Astrocyte of the spinal cord (primary cell): Measurements from ENCODE around the gene GTPBP4.
"Not testable (repeated sequence)": the region's sequence is repeated elsewhere in the genome, so short reads cannot be mapped to it uniquely, and the experiment has no call there.

Source experiments
- DNase-seq: peaks from one replicate; pipeline ENCODE4 v3.0.0; 2011; ENCODE audit warnings: low read depth, low spot score
- H3K4me3 ChIP-seq: 2 replicates; pipeline ENCODE4 v1.5.1; 2011; ENCODE audit warnings: low read depth, mild to moderate bottlenecking, low read length, moderate library complexity
- in situ Hi-C: cut with HindIII; loops from 2 replicates; pipeline ENCODE4 v1.10.0; 2017; ENCODE audit warnings: low sequenced_read_pairs
- TF ChIP-seq, protein P1 (sequence below): IDR thresholded peaks from 2 replicates; pipeline ENCODE4 v1.5.1; 2012; ENCODE audit warnings: low read depth, mild to moderate bottlenecking, low read length, inconsistent platforms

Gene GTPBP4

GRCh38 chr10:1007583-1007982 lies 19.3 kb downstream of the GTPBP4 start:
- TF ChIP-seq, protein P1, sequence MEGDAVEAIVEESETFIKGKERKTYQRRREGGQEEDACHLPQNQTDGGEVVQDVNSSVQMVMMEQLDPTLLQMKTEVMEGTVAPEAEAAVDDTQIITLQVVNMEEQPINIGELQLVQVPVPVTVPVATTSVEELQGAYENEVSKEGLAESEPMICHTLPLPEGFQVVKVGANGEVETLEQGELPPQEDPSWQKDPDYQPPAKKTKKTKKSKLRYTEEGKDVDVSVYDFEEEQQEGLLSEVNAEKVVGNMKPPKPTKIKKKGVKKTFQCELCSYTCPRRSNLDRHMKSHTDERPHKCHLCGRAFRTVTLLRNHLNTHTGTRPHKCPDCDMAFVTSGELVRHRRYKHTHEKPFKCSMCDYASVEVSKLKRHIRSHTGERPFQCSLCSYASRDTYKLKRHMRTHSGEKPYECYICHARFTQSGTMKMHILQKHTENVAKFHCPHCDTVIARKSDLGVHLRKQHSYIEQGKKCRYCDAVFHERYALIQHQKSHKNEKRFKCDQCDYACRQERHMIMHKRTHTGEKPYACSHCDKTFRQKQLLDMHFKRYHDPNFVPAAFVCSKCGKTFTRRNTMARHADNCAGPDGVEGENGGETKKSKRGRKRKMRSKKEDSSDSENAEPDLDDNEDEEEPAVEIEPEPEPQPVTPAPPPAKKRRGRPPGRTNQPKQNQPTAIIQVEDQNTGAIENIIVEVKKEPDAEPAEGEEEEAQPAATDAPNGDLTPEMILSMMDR: no peak
- in situ Hi-C loops: no loop called here
- no peak overlapping the region for H3K4me3 ChIP-seq
- DNase-seq: no peak

GRCh38 chr10:1009071-1009494 lies 20.8 kb downstream of the GTPBP4 start:
- in situ Hi-C loops: no loop called here
- H3K4me3 ChIP-seq: no peak overlapping the region
- DNase-seq: no peak
- TF ChIP-seq, protein P1: no peak

GRCh38 chr10:1009947-1010346 lies 21.7 kb downstream of the GTPBP4 start:
- H3K4me3 ChIP-seq, DNase-seq, in situ Hi-C loops: not testable (repeated sequence)

DNA sequence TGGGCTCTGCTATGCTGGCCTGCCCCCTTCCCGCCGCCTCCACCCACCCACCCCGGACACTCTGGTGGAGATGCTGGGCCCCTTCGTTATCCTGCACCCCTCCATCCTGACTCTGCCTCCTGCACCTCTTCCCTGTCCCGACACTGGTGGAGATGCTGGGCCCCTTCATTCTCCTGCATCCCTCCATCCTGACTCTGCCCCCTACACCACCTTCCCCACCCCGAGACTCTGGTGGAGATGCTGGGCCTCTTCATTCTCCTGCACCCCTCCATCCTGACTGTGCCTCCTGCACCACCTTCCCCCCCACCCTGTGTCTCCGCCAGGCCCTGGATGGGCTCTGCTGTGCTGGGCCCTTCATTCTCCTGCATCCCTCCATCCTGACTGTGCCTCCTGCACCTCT lies 22.5 kb downstream of the GTPBP4 start:
- H3K4me3 ChIP-seq: no peak overlapping the region
- in situ Hi-C loops: no loop called here
- DNase-seq: no peak
- TF ChIP-seq, protein P1: no peak

DNA sequence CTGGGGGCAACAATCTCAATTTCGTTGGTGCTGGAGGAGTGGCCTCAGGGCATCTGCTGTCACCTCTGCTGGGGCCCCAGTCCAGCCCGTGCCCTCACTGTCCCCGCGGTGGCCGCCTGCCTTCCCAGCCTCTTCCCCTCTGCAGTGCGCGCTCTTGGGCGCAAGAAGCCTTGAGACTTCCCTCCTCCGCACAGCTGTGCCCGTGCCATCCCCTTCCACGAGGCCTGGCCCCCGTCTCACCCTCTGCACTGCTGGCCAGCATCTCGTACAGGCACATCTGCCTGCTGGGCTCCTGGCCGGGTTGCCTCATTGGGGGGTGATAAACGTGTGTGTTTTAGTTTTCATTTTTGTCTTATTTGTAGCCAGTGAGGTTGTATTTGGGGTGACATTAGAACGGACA lies 23.5 kb downstream of the GTPBP4 start:
- H3K4me3 ChIP-seq: no peak overlapping the region
- TF ChIP-seq, protein P1: no peak
- no peak for DNase-seq
- in situ Hi-C loops: no loop called here

GRCh38 chr10:1015688-1016087 lies 27.5 kb downstream of the GTPBP4 start:
- H3K4me3 ChIP-seq: no peak overlapping the region
- TF ChIP-seq, protein P1: no peak
- DNase-seq: no peak
- in situ Hi-C loops: no loop called here

DNA sequence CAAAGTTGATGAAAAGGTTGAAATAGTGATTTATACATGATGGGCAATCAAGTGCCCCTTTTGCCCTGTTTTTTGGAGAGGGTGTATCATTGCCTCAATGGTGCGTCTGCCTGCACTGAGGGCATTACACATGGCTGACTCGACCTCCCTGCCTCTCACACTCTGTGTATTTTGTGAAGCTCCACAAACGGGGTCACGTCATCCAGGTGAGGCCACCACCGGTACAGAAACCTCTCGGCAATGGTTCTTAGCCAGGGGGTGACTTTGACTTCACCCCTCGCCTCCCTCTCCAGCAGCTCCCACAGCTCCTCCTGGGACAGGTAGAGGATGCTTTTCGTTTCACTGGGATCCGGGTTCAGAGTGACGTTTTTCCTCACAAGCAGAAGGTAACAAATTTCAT lies 31.1 kb downstream of the GTPBP4 start:
- no peak overlapping the region for H3K4me3 ChIP-seq
- in situ Hi-C loops: no loop called here
- TF ChIP-seq, protein P1: no peak
- no peak for DNase-seq
